CD4-positive, CD25-positive, alpha-beta regulatory T cell (primary cell): Measurements from ENCODE around the gene YPEL2. TPM values are rescaled to one million over a fixed set of nuclear protein-coding genes. Genes with fewer than 3 reads are reported as not detected.
"Not testable (repeated sequence)": the region's sequence is repeated elsewhere in the genome, so short reads cannot be mapped to it uniquely, and the experiment has no call there.

Experiments
- ATAC-seq, 2 donors: fragments of 150-1000 bp; cut with Tn5 transposase; one replicate each; pipeline ENCODE4 v1.10.0; 2021; ENCODE audit warnings: low read depth in 2 of 2, moderate number of reproducible peaks in 2 of 2, moderate library complexity in 1 of 2
- DNase-seq, 3 donors: peaks; one replicate each; pipeline versions ENCODE4 v3.0.0 to v3.0.0-alpha.2; 2012 to 2022; ENCODE audit warnings: mixed read lengths in 1 of 3
- H3K27ac ChIP-seq: one replicate; pipeline ENCODE4 v1.7.0; 2013; ENCODE audit warnings: mild to moderate bottlenecking, low read length; ENCODE audit not compliant: insufficient read depth, poor library complexity, severe bottlenecking
- H3K27me3 ChIP-seq: one replicate; pipeline ENCODE4 v1.7.0; 2013; ENCODE audit warnings: low read length; ENCODE audit not compliant: control insufficient read depth, insufficient read depth
- H3K36me3 ChIP-seq: one replicate; pipeline ENCODE4 v1.7.0; 2013; ENCODE audit warnings: mild to moderate bottlenecking, low read length, moderate library complexity; ENCODE audit not compliant: control insufficient read depth, insufficient read depth
- H3K4me1 ChIP-seq: 2 replicates; pipeline ENCODE4 v1.7.0; 2013; ENCODE audit warnings: mild to moderate bottlenecking, low read length; ENCODE audit not compliant: insufficient read depth, control insufficient read depth, poor library complexity, severe bottlenecking
- H3K4me3 ChIP-seq: one replicate; pipeline ENCODE4 v1.7.0; 2013; ENCODE audit warnings: low read depth, mild to moderate bottlenecking, low read length, moderate library complexity
- H3K9me3 ChIP-seq, 2 experiments: 1 replicate in 1 of 2; 2 replicates in 1 of 2; pipeline ENCODE4 v1.7.0; 2013; ENCODE audit warnings: low read length in 2 of 2, mild to moderate bottlenecking in 1 of 2, moderate library complexity in 1 of 2; ENCODE audit not compliant: control insufficient read depth in 2 of 2
- H3K27ac Mint-ChIP-seq, 3 donors: one replicate each; pipeline ENCODE4 v1.8.0; 2020 to 2022; ENCODE audit warnings: mild to moderate bottlenecking in 3 of 3, mixed read lengths in 3 of 3, moderate library complexity in 2 of 3
- H3K27me3 Mint-ChIP-seq: one replicate; pipeline ENCODE4 v1.8.0; 2022; ENCODE audit warnings: mild to moderate bottlenecking, mixed read lengths
- H3K36me3 Mint-ChIP-seq: one replicate; pipeline ENCODE4 v1.8.0; 2020; ENCODE audit warnings: mixed read lengths
- H3K4me1 Mint-ChIP-seq, 4 donors: one replicate each; pipeline ENCODE4 v1.8.0; 2020 to 2022; ENCODE audit warnings: mixed read lengths in 4 of 4, mild to moderate bottlenecking in 1 of 4
- H3K4me3 Mint-ChIP-seq, 4 donors: one replicate each; pipeline ENCODE4 v1.8.0; 2020 to 2022; ENCODE audit warnings: mild to moderate bottlenecking in 4 of 4, mixed read lengths in 4 of 4, moderate library complexity in 3 of 4
- H3K9me3 Mint-ChIP-seq, 7 donors: one replicate each; pipeline ENCODE4 v1.8.0; 2020 to 2022; ENCODE audit warnings: mixed read lengths in 7 of 7, mild to moderate bottlenecking in 3 of 7, moderate library complexity in 2 of 7
- polyA plus RNA-seq, 4 donors: library from polyadenylated mRNA; unstranded; fragments of 300-500 nt; fragmentation: Illumina TruSeq; gene quantifications; one replicate each; pipeline ENCODE4 v1.2.3, GENCODE V29; 2021
- total RNA-seq: library from RNA; stranded (reverse); gene quantifications from one replicate; pipeline ENCODE4 v1.2.3, GENCODE V29; 2022

The YPEL2 gene
- total and polyA plus RNA-seq, 5 donors from 2014 or later, result 35.7 to 64.3 (median 44.8) TPM

- H3K4me1 ChIP-seq, H3K4me3 ChIP-seq, H3K27me3 Mint-ChIP-seq, H3K9me3 Mint-ChIP-seq, H3K4me3 Mint-ChIP-seq, H3K9me3 ChIP-seq, H3K36me3 ChIP-seq, H3K27ac Mint-ChIP-seq, ATAC-seq, H3K4me1 Mint-ChIP-seq, DNase-seq, H3K36me3 Mint-ChIP-seq, H3K27ac ChIP-seq, H3K27me3 ChIP-seq: not testable (repeated sequence)
Measured at GRCh38 chr17:59311521-59311920, 19.9 kb upstream of the YPEL2 start.

DNA sequence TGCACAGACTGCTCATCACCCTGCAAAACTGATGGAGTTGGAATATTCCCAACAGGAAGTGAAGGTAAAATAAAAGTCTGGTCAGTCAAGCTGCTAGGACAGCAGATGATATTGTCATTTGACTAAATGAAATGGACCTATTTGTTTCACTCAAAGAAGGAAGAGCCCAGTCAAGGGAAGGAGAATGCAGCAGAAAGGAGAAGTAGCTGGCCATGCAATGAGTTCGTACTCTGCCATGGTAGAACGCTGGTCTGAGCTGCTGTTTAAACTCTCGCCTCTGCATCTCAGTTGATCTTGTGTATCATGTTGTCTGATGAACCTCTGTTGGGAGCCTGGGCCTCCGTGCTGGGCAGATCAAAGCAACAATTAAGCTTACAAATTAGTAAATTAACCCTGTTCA, 15.6 kb upstream of the YPEL2 start:
- H3K4me3 ChIP-seq, result no peak overlapping the region
- peaks cover 8% of the 10 kb centered on the region for H3K27me3 Mint-ChIP-seq
- H3K27me3 ChIP-seq, result no peaks in the 10 kb centered on the region
- H3K36me3 ChIP-seq, result no peaks in the 10 kb centered on the region
- peaks cover 0 to 3% (median 1%) of the 10 kb centered on the region in 4 donors for H3K4me1 Mint-ChIP-seq
- H3K4me1 ChIP-seq, result no peaks in the 10 kb centered on the region
- H3K4me3 Mint-ChIP-seq, result no peak overlapping the region
- H3K27ac ChIP-seq, result no peak overlapping the region
- H3K9me3 ChIP-seq, result no peaks in the 10 kb centered on the region
- no peak for DNase-seq
- H3K9me3 Mint-ChIP-seq, result peaks cover 0 to 1% (median 0%) of the 10 kb centered on the region in 7 donors
- no peak overlapping the region for H3K27ac Mint-ChIP-seq
- no peak for ATAC-seq
- no peaks in the 10 kb centered on the region for H3K36me3 Mint-ChIP-seq

GRCh38 chr17:59327121-59327980, 4.1 kb upstream of the YPEL2 start:
- Mint-ChIP-seq H3K4me3 (peak overlapping the region in 2 of 4 donors; percentile 72 to 79), H3K9me3 (peaks cover 0 to 1% (median 0%) of the 10 kb centered on the region in 7 donors), H3K4me1 (peaks cover 9 to 50% (median 41%) of the 10 kb centered on the region in 4 donors), H3K27ac (peak overlapping the region; percentile 85 to 95 (median 92)), H3K27me3 (no peaks in the 10 kb centered on the region), H3K36me3 (no peaks in the 10 kb centered on the region)
- DNase-seq, result no peak
- Histone ChIP-seq H3K36me3 (no peaks in the 10 kb centered on the region), H3K9me3 (no peaks in the 10 kb centered on the region), H3K4me1 (peaks cover 45% of the 10 kb centered on the region), H3K27ac (no peak overlapping the region), H3K27me3 (no peaks in the 10 kb centered on the region), H3K4me3 (no peak overlapping the region)
- no peak for ATAC-seq

DNA sequence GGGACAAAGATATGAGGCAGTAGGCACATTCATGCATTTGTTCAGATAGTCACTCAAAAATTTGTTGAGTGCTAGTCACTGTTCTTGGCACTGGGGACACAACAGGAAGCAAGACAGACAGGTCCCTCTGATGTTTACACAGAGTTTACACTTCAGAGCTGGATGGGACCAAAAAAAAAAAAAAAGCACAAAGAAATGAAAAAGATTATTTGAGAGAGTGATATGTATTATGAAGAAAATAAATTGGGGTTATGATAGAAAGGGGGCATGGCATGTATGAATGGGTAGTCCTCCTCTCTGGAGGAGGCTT, 3.5 kb upstream of the YPEL2 start:
- H3K9me3 Mint-ChIP-seq, result peaks cover 0 to 1% (median 0%) of the 10 kb centered on the region in 7 donors
- peak in 2 of 3 donors; percentile 40 to 64 for DNase-seq
- H3K9me3 ChIP-seq, result no peaks in the 10 kb centered on the region
- no peaks in the 10 kb centered on the region for H3K27me3 Mint-ChIP-seq
- peaks cover 49% of the 10 kb centered on the region for H3K4me1 ChIP-seq
- no peaks in the 10 kb centered on the region for H3K36me3 ChIP-seq
- no peaks in the 10 kb centered on the region for H3K27me3 ChIP-seq
- H3K36me3 Mint-ChIP-seq, result no peaks in the 10 kb centered on the region
- no peak overlapping the region for H3K4me3 ChIP-seq
- H3K27ac Mint-ChIP-seq, result peak overlapping the region; percentile 85 to 95 (median 92)
- H3K27ac ChIP-seq, result no peak overlapping the region
- peaks cover 9 to 52% (median 43%) of the 10 kb centered on the region in 4 donors for H3K4me1 Mint-ChIP-seq
- H3K4me3 Mint-ChIP-seq, result peak overlapping the region in 3 of 4 donors; percentile 59 to 79 (median 72)
- peak in 1 of 2 donors; percentile 30 for ATAC-seq

GRCh38 chr17:59328601-59329000, 2.9 kb upstream of the YPEL2 start:
- Mint-ChIP-seq H3K4me1 (peaks cover 10 to 57% (median 49%) of the 10 kb centered on the region in 4 donors), H3K27me3 (no peaks in the 10 kb centered on the region), H3K36me3 (no peaks in the 10 kb centered on the region), H3K27ac (peak overlapping the region; percentile 85 to 94 (median 92)), H3K9me3 (peaks cover 0 to 1% (median 0%) of the 10 kb centered on the region in 7 donors), H3K4me3 (peak overlapping the region in 2 of 4 donors; percentile 47 to 79)
- DNase-seq (peak in 1 of 3 donors; percentile 20), ATAC-seq (no peak)
- H3K36me3 ChIP-seq, result no peaks in the 10 kb centered on the region
- H3K9me3 ChIP-seq, result no peaks in the 10 kb centered on the region
- no peak overlapping the region for H3K27ac ChIP-seq
- H3K27me3 ChIP-seq, result no peaks in the 10 kb centered on the region
- no peak overlapping the region for H3K4me3 ChIP-seq
- H3K4me1 ChIP-seq, result peaks cover 56% of the 10 kb centered on the region

DNA sequence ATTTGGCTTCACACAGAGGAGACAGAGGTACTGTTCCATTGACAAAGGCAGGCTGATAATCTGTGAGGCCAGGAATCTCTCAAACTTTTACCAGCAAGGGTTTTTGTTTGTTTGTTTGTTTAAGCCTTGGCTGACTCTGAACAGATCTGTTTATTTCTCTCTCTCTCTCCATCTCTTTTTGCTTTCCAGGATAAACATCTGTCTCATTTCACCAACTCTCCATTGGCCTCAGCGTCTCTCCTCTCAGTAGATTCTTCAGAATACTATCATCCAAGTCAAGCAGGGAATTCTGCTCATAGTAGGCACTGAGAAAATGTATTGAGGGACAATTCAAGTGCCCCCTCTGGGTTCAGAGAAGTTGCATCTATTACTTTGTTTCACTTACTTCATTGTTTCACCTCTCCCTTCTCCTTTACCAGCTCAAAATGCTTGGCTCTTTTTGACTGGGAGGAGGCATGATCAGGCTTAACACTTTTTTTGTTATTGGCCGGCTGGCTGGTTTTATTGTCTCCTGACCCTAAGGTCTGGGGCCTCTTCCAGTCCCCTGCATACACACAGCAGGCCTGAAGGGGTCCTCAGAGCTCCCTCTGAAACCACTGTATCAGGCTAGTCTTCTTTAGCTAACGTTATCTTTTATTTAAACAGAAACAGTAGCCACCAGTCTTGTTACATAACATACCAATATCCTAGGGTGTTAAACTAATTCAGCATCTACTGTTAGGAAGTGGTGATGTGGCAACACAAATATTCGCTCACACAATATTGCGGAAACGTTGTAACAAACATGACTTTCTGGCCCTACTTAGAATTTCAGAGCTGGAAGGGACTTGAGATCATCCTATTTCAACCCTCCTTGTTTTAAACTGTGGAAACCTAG, 2.0 kb upstream of the YPEL2 start:
- Mint-ChIP-seq H3K9me3 (peaks cover 0 to 1% (median 0%) of the 10 kb centered on the region in 7 donors), H3K36me3 (no peaks in the 10 kb centered on the region), H3K4me3 (peak overlapping the region; percentile 79 to 95 (median 80)), H3K27me3 (no peaks in the 10 kb centered on the region), H3K4me1 (peaks cover 15 to 65% (median 56%) of the 10 kb centered on the region in 4 donors), H3K27ac (peak overlapping the region; percentile 92 to 97 (median 94))
- Histone ChIP-seq H3K9me3 (no peaks in the 10 kb centered on the region), H3K27me3 (no peaks in the 10 kb centered on the region), H3K4me3 (peak overlapping the region; percentile 68), H3K36me3 (no peaks in the 10 kb centered on the region), H3K4me1 (peaks cover 64% of the 10 kb centered on the region), H3K27ac (peak overlapping the region; percentile 79)
- ATAC-seq (peak; percentile 57 to 63), DNase-seq (peak; percentile 38 to 84 (median 78))

GRCh38 chr17:59330053-59330942, 1.2 kb upstream of the YPEL2 start:
- Histone ChIP-seq H3K27ac (peak overlapping the region; percentile 79), H3K4me3 (peak overlapping the region; percentile 68), H3K9me3 (no peaks in the 10 kb centered on the region), H3K27me3 (no peaks in the 10 kb centered on the region), H3K4me1 (peaks cover 73% of the 10 kb centered on the region), H3K36me3 (no peaks in the 10 kb centered on the region)
- H3K36me3 Mint-ChIP-seq, result no peaks in the 10 kb centered on the region
- H3K9me3 Mint-ChIP-seq, result peaks cover 0 to 1% (median 0%) of the 10 kb centered on the region in 7 donors
- H3K27ac Mint-ChIP-seq, result peak overlapping the region; percentile 92 to 97 (median 94)
- H3K27me3 Mint-ChIP-seq, result no peaks in the 10 kb centered on the region
- peak overlapping the region; percentile 79 to 95 (median 84) for H3K4me3 Mint-ChIP-seq
- ATAC-seq (no peak), DNase-seq (peak in 2 of 3 donors; percentile 40 to 62)
- peaks cover 20 to 74% (median 65%) of the 10 kb centered on the region in 4 donors for H3K4me1 Mint-ChIP-seq
